Small intestine (tissue), 7 donors: ENCODE measurements around the gene SOCS1. TPM values are rescaled to one million over a fixed set of nuclear protein-coding genes. Genes with fewer than 3 reads are reported as not detected.

Source experiments
- DNase-seq, 2 donors: peaks; one replicate each; pipeline versions ENCODE4 v3.0.0 to v3.0.0-alpha.2; 2013
- FAIRE-seq: peaks from 2 replicates; lab custom pipeline; 2012; peaks lifted over from hg19 to GRCh38; lab: Jason Lieb, UNC
- H3K27ac ChIP-seq, 3 donors: one replicate each; pipeline ENCODE4 v1.5.1; 2013; ENCODE audit warnings: low read length in 2 of 3, mild to moderate bottlenecking in 2 of 3, control low read depth in 1 of 3, inconsistent platforms in 1 of 3, low read depth in 1 of 3, moderate library complexity in 1 of 3
- H3K27me3 ChIP-seq, 3 donors: one replicate each; pipeline ENCODE4 v1.6.1; 2013; ENCODE audit warnings: low read length in 3 of 3, inconsistent platforms in 1 of 3; ENCODE audit not compliant: control insufficient read depth in 3 of 3, insufficient read depth in 3 of 3
- H3K36me3 ChIP-seq, 3 donors: one replicate each; pipeline ENCODE4 v1.6.1; 2013; ENCODE audit warnings: low read length in 3 of 3, inconsistent platforms in 1 of 3, low read depth in 1 of 3, mild to moderate bottlenecking in 1 of 3, moderate library complexity in 1 of 3; ENCODE audit not compliant: control insufficient read depth in 3 of 3, insufficient read depth in 2 of 3
- H3K4me1 ChIP-seq, 3 donors: one replicate each; pipeline ENCODE4 v1.6.1; 2013; ENCODE audit warnings: low read length in 2 of 3, inconsistent platforms in 1 of 3, low read depth in 1 of 3, mild to moderate bottlenecking in 1 of 3, moderate library complexity in 1 of 3; ENCODE audit not compliant: control insufficient read depth in 3 of 3, insufficient read depth in 2 of 3
- H3K4me3 ChIP-seq, 3 donors: one replicate each; pipeline ENCODE4 v1.5.1; 2013; ENCODE audit warnings: low read length in 3 of 3, control low read depth in 1 of 3, inconsistent platforms in 1 of 3, low read depth in 1 of 3, mild to moderate bottlenecking in 1 of 3, moderate library complexity in 1 of 3
- H3K9me3 ChIP-seq, 2 donors: one replicate each; pipeline ENCODE4 v1.6.1; 2013; ENCODE audit warnings: low read depth in 1 of 2, low read length in 1 of 2; ENCODE audit not compliant: control insufficient read depth in 2 of 2, insufficient read depth in 1 of 2
- WGBS, 3 donors: extraction: QIAGEN DNeasy Blood & Tissue Kit; methylation state at CpG; one replicate each; pipeline ENCODE4 v1.1.7; 2013; 5-methylcytosine and 5-hydroxymethylcytosine counted together
- polyA plus RNA-seq, 4 donors: library from polyadenylated mRNA; stranded (reverse) in 3 of 4; unstranded in 1 of 4; fragments of 200-250 nt in 3 of 4; fragments of 120-200 nt in 1 of 4; gene quantifications; one replicate each; pipeline versions ENCODE4 v1.2.1 to v1.2.3, GENCODE V29; 2013
- donor health status: healthy with polysubstance abuse.
- donor health status: control.
- donor health status: control.
- donor health status: Bipolar disorder and iron deficiency.
- donor health status: healthy.

Gene SOCS1
- polyA plus RNA-seq, 4 donors: 1.9 to 15.0 (median 5.1) TPM

DNA sequence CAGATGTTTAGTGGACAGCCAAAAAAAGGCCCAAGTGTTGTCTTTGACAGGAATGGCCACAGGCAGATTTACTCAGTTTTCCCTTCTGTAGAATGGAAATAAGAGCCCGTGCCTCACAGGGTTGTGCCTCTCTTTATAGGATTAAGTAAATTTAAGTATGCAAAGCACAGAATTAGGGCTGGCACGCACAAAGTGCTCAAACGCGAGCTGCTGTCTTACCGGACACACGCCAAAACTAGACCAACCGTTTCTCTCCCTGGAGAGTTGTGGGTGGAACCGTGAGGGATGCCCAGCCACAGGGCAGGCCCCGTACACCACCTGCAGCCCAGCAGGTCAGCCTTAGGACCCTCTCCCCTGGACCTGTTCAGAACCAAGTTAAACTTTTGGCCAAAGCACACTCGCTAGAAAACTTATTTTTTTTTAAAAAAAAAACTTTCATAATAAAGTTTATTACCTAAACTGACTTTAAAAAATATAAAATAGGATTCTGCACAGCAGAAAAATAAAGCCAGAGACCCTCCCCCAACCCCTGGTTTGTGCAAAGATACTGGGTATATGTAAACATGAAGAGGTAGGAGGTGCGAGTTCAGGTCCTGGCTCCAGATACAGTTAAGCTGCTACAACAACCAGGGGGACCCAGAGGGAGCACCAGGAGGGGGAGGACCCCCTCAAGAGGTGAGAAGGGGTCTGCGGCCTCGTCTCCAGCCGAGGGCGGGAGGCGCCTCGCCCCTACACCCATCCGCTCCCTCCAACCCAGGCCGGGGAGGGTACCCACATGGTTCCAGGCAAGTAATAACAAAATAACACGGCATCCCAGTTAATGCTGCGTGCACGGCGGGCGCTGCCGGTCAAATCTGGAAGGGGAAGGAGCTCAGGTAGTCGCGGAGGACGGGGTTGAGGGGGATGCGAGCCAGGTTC is 1.8 kb downstream of the SOCS1 start:
- Histone ChIP-seq H3K4me3 (peak overlapping the region; percentile 49 to 93 (median 91)), H3K4me1 (peaks cover 0 to 10% (median 2%) of the 10 kb centered on the region in 3 donors), H3K27me3 (peaks cover 0 to 11% (median 0%) of the 10 kb centered on the region in 3 donors), H3K36me3 (peaks cover 0 to 9% (median 2%) of the 10 kb centered on the region in 3 donors), H3K27ac (peak overlapping the region in 2 of 3 donors; percentile 80 to 90), H3K9me3 (no peaks in the 10 kb centered on the region)
- 36 to 61% (median 47%) methylated on average over 24 to 29 of the region's 29 CpGs for WGBS, 3 donors
- FAIRE-seq (no peak), DNase-seq (no peak)

DNA sequence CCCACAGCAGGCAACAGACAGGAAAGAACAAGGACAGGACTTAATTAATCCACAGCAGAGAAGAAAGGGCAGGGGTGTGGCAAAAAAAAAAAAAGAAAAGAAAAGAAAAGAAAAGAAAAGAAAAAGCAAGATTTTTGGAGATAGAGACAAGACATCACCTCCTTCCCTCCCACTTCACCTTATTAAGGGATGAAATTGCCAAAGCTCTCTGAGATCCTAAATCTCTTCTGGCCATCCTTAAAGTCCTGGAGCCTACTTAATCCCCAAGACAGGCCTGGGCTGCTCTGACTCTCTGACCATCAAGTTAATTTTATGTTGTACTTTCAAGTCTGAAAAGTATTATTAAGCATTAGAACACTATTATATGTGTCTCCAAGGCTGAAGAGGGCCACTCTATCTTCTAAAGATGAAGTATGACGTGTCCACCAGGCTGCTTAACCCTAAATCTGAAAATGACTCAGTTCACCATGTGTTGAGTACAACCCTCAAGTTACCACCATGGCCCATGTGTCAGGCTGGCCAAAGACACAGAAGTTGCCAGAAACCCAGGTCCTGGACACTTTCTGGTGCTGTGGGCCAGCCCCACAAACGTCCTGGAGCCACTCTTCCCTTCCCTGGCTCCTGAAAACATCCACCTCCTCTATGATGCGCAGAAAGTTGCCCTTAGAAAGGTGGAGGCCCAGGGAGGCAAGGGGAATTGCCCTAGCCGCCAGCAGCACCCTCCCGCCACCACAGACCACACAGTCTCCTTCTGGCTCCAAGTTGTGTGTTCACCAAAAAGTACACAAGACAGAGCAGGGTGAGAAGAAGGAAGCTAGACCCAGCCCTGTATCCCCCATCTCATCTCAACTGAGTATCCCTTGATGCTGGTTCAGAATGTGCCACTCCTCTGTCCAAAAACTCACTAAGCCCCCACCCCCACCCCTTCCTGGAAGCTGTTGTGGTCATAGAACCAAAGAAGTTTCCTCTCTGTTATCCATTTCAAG is 2.7 kb downstream of the SOCS1 start:
- FAIRE-seq (no peak), DNase-seq (no peak)
- peaks cover 0 to 11% (median 0%) of the 10 kb centered on the region in 3 donors for H3K27me3 ChIP-seq
- peaks cover 0 to 9% (median 2%) of the 10 kb centered on the region in 3 donors for H3K36me3 ChIP-seq
- peak overlapping the region in 2 of 3 donors; percentile 46 to 91 for H3K4me3 ChIP-seq
- no peaks in the 10 kb centered on the region for H3K9me3 ChIP-seq
- WGBS, 3 donors: 65 to 83% (median 68%) methylated on average over 5 of the region's 5 CpGs
- peaks cover 0 to 10% (median 2%) of the 10 kb centered on the region in 3 donors for H3K4me1 ChIP-seq
- peak overlapping the region in 2 of 3 donors; percentile 24 to 65 for H3K27ac ChIP-seq

DNA sequence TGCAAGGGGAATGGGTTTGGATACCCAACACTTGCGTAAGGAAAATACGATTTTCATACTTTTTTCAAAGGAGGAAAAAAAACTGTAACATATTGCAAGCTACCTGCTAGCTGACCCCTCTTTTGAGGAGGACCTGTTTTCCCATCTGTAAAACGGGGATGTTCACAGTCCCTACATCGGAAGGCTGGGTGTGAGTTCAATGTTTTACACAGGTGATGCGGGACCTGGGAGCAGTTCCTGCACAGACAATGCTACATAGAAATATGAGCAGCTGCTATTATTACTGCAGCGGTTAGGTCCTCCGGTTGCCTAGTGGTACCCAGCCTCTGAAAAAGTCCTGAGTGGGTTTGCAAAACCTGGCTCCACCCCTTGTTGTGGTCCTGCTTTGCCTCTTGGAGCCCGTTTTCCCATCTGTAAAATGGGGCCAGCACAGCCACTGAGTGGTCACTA is 3.5 kb downstream of the SOCS1 start:
- H3K36me3 ChIP-seq: peaks cover 0 to 9% (median 2%) of the 10 kb centered on the region in 3 donors
- WGBS, 3 donors: 65 to 90% (median 83%) methylated on average over 8 of the region's 8 CpGs
- DNase-seq (no peak), FAIRE-seq (no peak)
- H3K9me3 ChIP-seq: no peaks in the 10 kb centered on the region
- peaks cover 0 to 11% (median 0%) of the 10 kb centered on the region in 3 donors for H3K27me3 ChIP-seq
- peaks cover 0 to 8% (median 2%) of the 10 kb centered on the region in 3 donors for H3K4me1 ChIP-seq
- peak overlapping the region in 2 of 3 donors; percentile 8 to 42 for H3K27ac ChIP-seq
- H3K4me3 ChIP-seq: peak overlapping the region in 1 of 3 donors; percentile 12

DNA sequence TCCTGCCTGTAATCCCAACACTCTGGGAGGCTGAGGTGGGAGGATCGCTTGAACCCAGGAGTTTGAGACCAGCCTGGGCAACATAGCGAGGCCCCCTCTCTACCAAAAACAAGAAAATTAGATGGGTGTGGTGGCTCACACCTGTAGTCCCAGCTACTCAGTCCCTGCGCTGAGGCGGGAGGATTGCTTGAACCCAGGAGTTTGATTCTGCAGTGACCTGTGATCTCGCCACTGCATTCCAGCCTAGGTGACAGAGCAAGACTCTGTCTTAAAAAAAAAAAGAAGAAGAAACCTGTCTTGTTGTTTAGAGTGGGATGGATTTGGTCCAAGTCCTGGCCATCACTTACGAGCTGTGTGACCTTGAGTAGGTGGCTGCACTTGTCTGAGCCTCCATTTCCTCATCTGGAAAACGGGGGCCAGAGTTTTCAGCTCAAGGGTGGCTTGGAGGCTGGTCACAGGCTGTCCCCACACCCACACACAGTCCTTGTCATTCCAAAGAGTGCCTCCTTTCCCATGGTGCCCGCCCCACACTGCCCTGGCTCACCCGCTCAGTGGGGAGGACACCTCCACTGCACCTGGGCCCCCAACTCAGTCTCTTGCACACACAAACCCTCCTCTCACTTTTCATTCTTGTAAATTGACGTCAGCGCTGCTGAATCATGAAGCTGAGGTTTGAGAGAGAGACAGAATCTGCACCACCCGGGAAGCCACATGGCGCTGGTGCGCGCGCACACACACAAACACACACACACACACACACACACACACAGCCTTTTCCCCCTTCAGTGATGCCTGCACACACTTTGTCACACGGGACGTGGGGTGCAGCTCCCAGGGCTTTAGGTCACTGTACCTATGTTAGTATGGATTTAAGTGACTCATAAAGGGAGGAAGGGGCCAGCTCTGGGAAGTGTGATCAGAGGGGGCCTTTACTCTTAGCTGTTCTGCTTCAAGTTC is 4.2 kb downstream of the SOCS1 start:
- no peak for FAIRE-seq
- H3K27ac ChIP-seq: peak overlapping the region in 1 of 3 donors; percentile 72
- DNase-seq: peak in 1 of 2 donors; percentile 39

DNA sequence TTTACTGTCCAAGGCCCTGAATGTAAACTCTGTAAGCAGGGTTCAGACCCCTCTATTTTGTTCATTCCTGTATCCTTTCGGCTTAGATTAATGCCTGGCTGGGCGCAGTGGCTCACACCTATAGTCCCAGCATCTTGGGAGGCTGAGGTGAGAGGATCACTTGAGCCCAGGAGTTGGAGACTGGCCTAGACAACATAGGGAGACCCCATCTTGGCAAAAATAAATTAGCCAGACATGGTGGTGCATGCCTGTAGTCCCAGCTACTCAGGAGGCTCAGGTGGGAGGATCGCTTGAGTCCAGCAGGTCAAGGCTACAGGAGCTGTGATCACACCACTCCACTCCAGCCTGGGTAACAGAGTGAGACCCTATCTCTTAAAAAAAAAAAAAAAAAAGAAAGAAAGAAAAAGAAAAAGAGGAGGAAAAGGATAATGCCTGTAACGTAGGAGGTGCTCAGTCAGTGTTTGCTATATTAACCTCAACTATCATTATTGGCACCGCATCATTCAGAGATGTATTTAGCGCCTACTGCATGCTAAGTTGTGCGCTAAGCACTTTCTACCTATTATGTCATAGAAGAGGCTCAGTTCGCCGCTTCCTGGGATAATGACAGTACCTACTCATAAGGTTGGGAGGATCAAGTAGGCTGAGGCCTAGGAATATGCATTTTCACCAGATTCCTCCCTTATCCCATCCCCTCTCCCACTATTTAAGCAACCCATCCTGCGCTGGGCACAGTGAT is 5.0 kb downstream of the SOCS1 start:
- no peak for FAIRE-seq
- Histone ChIP-seq H3K27me3 (peaks cover 0 to 11% (median 0%) of the 10 kb centered on the region in 3 donors), H3K27ac (no peak overlapping the region), H3K4me3 (no peak overlapping the region), H3K36me3 (peaks cover 0 to 9% (median 2%) of the 10 kb centered on the region in 3 donors), H3K4me1 (no peaks in the 10 kb centered on the region), H3K9me3 (no peaks in the 10 kb centered on the region)
- 94 to 95% (median 94%) methylated on average over 10 of the region's 10 CpGs for WGBS, 3 donors
- no peak for DNase-seq

More for the DNA sequence above, 4.2 kb downstream of the SOCS1 start:
- Histone ChIP-seq H3K36me3 (peaks cover 0 to 9% (median 2%) of the 10 kb centered on the region in 3 donors), H3K9me3 (no peaks in the 10 kb centered on the region), H3K27me3 (peaks cover 0 to 11% (median 0%) of the 10 kb centered on the region in 3 donors), H3K4me3 (no peak overlapping the region), H3K4me1 (peaks cover 0 to 1% (median 0%) of the 10 kb centered on the region in 3 donors)
- WGBS, 3 donors: 72 to 77% (median 74%) methylated on average over 18 of the region's 18 CpGs

DNA sequence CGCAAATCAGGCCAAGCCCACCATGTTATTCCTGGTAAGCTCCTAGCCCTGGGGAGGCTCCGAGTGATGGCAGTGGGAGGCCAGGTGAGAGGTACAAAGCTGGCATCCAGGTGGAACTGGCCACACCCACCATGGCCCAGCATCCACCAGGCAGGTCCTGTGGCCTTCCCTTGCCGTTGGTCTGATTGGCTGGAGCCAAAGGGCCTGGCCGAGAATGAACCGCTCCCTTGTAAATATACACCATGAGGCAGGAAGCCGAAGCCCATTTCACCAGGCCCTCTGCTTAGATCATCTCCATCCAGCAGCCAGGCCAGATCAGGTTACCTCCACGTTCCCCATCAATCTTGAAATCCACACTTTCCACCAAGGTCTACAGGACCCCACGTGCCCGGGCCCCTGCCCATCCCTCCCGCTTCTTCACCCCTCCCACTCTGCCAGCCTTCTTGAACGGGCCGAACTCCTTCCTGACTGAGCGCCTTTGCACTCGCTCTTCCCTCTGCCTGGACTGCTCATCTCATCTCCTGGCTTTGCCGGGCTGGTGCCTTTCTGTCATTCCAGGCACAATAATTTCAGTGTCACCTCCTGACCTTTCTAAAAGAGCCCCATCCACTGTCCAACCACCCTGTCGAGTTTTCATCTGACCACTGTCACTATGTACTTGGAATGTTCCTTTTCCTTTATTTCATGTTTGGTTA is 5.8 kb downstream of the SOCS1 start:
- WGBS, 3 donors: 74 to 76% (median 74%) methylated on average over 16 of the region's 16 CpGs
- H3K4me1 ChIP-seq: no peaks in the 10 kb centered on the region
- peaks cover 0 to 9% (median 2%) of the 10 kb centered on the region in 3 donors for H3K36me3 ChIP-seq
- DNase-seq: no peak
- no peaks in the 10 kb centered on the region for H3K9me3 ChIP-seq
- no peak overlapping the region for H3K27ac ChIP-seq
- peaks cover 0 to 11% (median 0%) of the 10 kb centered on the region in 3 donors for H3K27me3 ChIP-seq
- H3K4me3 ChIP-seq: no peak overlapping the region
- FAIRE-seq: no peak
